Measurements from ENCODE around the gene ATF6. TPM values are rescaled to one million over a fixed set of nuclear protein-coding genes. Genes with fewer than 3 reads are reported as not detected.

Gene ATF6
- total and polyA plus RNA-seq, 9 of the 15 experiments (the other 6 are each of a cell fraction or from before 2014, with no cell fraction given): 11.7 to 32.4 (median 20.4) TPM

- TF ChIP-seq ZNF511 (CRISPR knock-in tag; IDR thresholded peaks at IDR 0.05) (no peak; the same call in 1 of the 2 replicates), NCOA1 (IDR thresholded peaks at IDR 0.05; ENCODE audit: low read depth) (0 out of 2 replicates have a peak, but pooled peaks have one; percentile 39), KDM5B (IDR thresholded peaks at IDR 0.05; ENCODE audit: insufficient replicate concordance, low read depth, low read length) (peak; percentile 76), FOXP4 (CRISPR knock-in tag; IDR thresholded peaks at IDR 0.05; ENCODE audit: borderline replicate concordance) (no peak), ZFX (CRISPR knock-in tag; IDR thresholded peaks at IDR 0.05) (peak; percentile 91), ZNF449 (CRISPR knock-in tag; IDR thresholded peaks at IDR 0.05) (no peak), FOXK2 (conservative IDR thresholded peaks at IDR 0.05 in 1 of 2, IDR thresholded peaks at IDR 0.05 in 1 of 2; ENCODE audit: low read depth in 2 of 2) (no peak), ZNF655 (CRISPR knock-in tag; IDR thresholded peaks at IDR 0.05) (no peak), TCF7L2 (IDR thresholded peaks at IDR 0.05; ENCODE audit: low read depth, low read length) (no peak), PML (IDR thresholded peaks at IDR 0.05; ENCODE audit: low read length) (peak; percentile 1; the same call in 1 of the 2 replicates), ZNF57 (CRISPR knock-in tag; IDR thresholded peaks at IDR 0.05) (no peak), GABPB1 (CRISPR knock-in tag; IDR thresholded peaks at IDR 0.05) (peak; percentile 78), NCOA2 (IDR thresholded peaks at IDR 0.05; ENCODE audit: partially characterized antibody in 2 of 2) (no peak), CGGBP1 (CRISPR knock-in tag; IDR thresholded peaks at IDR 0.05) (no peak), ZNF282 (CRISPR knock-in tag; IDR thresholded peaks at IDR 0.05) (no peak), TAF1 (IDR thresholded peaks at IDR 0.05; ENCODE audit: control insufficient read depth, extremely low read depth, insufficient read depth, low read length, severe bottlenecking) (peak; percentile 82), CBX5 (IDR thresholded peaks at IDR 0.05; ENCODE audit: borderline replicate concordance, low read depth) (0 out of 2 replicates have a peak, but pooled peaks have one; percentile 30), ZC3H8 (IDR thresholded peaks at IDR 0.05) (no peak), BCOR (IDR thresholded peaks at IDR 0.05) (no peak; the same call in 1 of the 2 replicates), POLR2A (conservative IDR thresholded peaks at IDR 0.05) (peak; percentile 95), TGIF2 (CRISPR knock-in tag; IDR thresholded peaks at IDR 0.05) (no peak), JUND (IDR thresholded peaks at IDR 0.05; ENCODE audit: borderline replicate concordance, low read depth, low read length) (no peak), JUND (tag; IDR thresholded peaks at IDR 0.05; ENCODE audit: borderline replicate concordance, low read depth, low read length) (no peak), ELF2 (CRISPR knock-in tag; IDR thresholded peaks at IDR 0.05) (peak; percentile 50; the same call in 1 of the 2 replicates)
Observed at GRCh38 chr1:161726473-161727255, 39.5 kb upstream of the ATF6 start (continued).
